ENCODE data around the gene ENTHD1.

- TF ChIP-seq, protein P1, sequence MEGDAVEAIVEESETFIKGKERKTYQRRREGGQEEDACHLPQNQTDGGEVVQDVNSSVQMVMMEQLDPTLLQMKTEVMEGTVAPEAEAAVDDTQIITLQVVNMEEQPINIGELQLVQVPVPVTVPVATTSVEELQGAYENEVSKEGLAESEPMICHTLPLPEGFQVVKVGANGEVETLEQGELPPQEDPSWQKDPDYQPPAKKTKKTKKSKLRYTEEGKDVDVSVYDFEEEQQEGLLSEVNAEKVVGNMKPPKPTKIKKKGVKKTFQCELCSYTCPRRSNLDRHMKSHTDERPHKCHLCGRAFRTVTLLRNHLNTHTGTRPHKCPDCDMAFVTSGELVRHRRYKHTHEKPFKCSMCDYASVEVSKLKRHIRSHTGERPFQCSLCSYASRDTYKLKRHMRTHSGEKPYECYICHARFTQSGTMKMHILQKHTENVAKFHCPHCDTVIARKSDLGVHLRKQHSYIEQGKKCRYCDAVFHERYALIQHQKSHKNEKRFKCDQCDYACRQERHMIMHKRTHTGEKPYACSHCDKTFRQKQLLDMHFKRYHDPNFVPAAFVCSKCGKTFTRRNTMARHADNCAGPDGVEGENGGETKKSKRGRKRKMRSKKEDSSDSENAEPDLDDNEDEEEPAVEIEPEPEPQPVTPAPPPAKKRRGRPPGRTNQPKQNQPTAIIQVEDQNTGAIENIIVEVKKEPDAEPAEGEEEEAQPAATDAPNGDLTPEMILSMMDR (IDR thresholded peaks at IDR 0.05), result no peak
- no peak for TF ChIP-seq POLR2A (IDR thresholded peaks at IDR 0.05)
These were observed 88.4 kb downstream of the ENTHD1 start for GRCh38 chr22:39805117-39805516.

Measured in Peyer's patch (tissue), 4 donors.